ENCODE results near the gene JOSD2.

The JOSD2 gene

GRCh38 chr19:50555450-50556281 is 44.7 kb upstream of the JOSD2 start:
- no peak for TF ChIP-seq CTCF (IDR thresholded peaks at IDR 0.05; ENCODE audit: insufficient read depth, missing control alignments)
- FAIRE-seq = no peak
- no peak for DNase-seq (ENCODE audit: insufficient read length, low spot score)

- TF ChIP-seq CTCF (IDR thresholded peaks at IDR 0.05; ENCODE audit: insufficient read depth, missing control alignments) = no peak
- no peak for FAIRE-seq
- no peak for DNase-seq (ENCODE audit: insufficient read length, low spot score)
These were observed 44.0 kb upstream of the JOSD2 start for GRCh38 chr19:50555033-50555432.

GRCh38 chr19:50554212-50554611 is 43.2 kb upstream of the JOSD2 start:
- no peak for TF ChIP-seq CTCF (IDR thresholded peaks at IDR 0.05; ENCODE audit: insufficient read depth, missing control alignments)
- DNase-seq (ENCODE audit: insufficient read length, low spot score) (no peak), FAIRE-seq (no peak)

- TF ChIP-seq CTCF (IDR thresholded peaks at IDR 0.05; ENCODE audit: insufficient read depth, missing control alignments) = no peak
- FAIRE-seq = no peak
These were observed 42.2 kb upstream of the JOSD2 start for GRCh38 chr19:50553134-50553703.

GRCh38 chr19:50552540-50552939 is 41.5 kb upstream of the JOSD2 start:
- no peak for TF ChIP-seq CTCF (IDR thresholded peaks at IDR 0.05; ENCODE audit: insufficient read depth, missing control alignments)
- DNase-seq (ENCODE audit: insufficient read length, low spot score) (no peak), FAIRE-seq (no peak)

More at GRCh38 chr19:50553134-50553703, 42.2 kb upstream of the JOSD2 start:
- DNase-seq (ENCODE audit: insufficient read length, low spot score) = no peak

GRCh38 chr19:50551715-50552187 is 40.8 kb upstream of the JOSD2 start:
- FAIRE-seq = no peak

More at GRCh38 chr19:50551715-50552187, 40.8 kb upstream of the JOSD2 start:
- no peak for DNase-seq (ENCODE audit: insufficient read length, low spot score)
- no peak for TF ChIP-seq CTCF (IDR thresholded peaks at IDR 0.05; ENCODE audit: insufficient read depth, missing control alignments)

All from D721Med (cell line).